Natural killer cell (primary cell): ENCODE data around the gene ICOS. TPM values are rescaled to one million over a fixed set of nuclear protein-coding genes. Genes with fewer than 3 reads are reported as not detected.

Source experiments
- ATAC-seq, 3 donors: fragments of 150-1000 bp in 2 of 3; fragments of 200-7000 bp in 1 of 3; cut with Tn5 transposase; 1 replicate in 1 of 3; 2 replicates in 2 of 3; pipeline ENCODE4 v1.10.0; 2021; ENCODE audit warnings: mild to moderate bottlenecking in 2 of 3, moderate library complexity in 2 of 3
- DNase-seq, 2 donors: peaks; one replicate each; pipeline versions ENCODE4 v3.0.0 to v3.0.0-alpha.2; 2013 to 2021; ENCODE audit warnings: mixed read lengths in 1 of 2
- H3K27ac ChIP-seq: one replicate; pipeline ENCODE4 v1.5.1; 2013; ENCODE audit warnings: mild to moderate bottlenecking, low read length
- H3K27me3 ChIP-seq: one replicate; pipeline ENCODE4 v1.6.1; 2013; ENCODE audit warnings: low read length; ENCODE audit not compliant: control insufficient read depth, insufficient read depth
- H3K36me3 ChIP-seq: one replicate; pipeline ENCODE4 v1.6.1; 2013; ENCODE audit warnings: low read length; ENCODE audit not compliant: control insufficient read depth, insufficient read depth
- H3K4me1 ChIP-seq: one replicate; pipeline ENCODE4 v1.6.1; 2013; ENCODE audit warnings: low read length; ENCODE audit not compliant: control insufficient read depth, insufficient read depth
- H3K4me3 ChIP-seq: one replicate; pipeline ENCODE4 v1.5.1; 2013; ENCODE audit warnings: low read length
- H3K9me3 ChIP-seq: one replicate; pipeline ENCODE4 v1.6.1; 2013; ENCODE audit warnings: low read length; ENCODE audit not compliant: control insufficient read depth, insufficient read depth
- H3K27ac Mint-ChIP-seq, 2 donors: one replicate each; pipeline ENCODE4 v1.8.0; 2022; ENCODE audit warnings: mild to moderate bottlenecking in 2 of 2, mixed read lengths in 2 of 2, moderate library complexity in 1 of 2
- H3K27me3 Mint-ChIP-seq, 2 donors: one replicate each; pipeline ENCODE4 v1.8.0; 2022; ENCODE audit warnings: low read depth in 2 of 2, mixed read lengths in 2 of 2
- H3K36me3 Mint-ChIP-seq: one replicate; pipeline ENCODE4 v1.8.0; 2022; ENCODE audit warnings: mixed read lengths
- H3K4me1 Mint-ChIP-seq, 2 donors: one replicate each; pipeline ENCODE4 v1.8.0; 2022; ENCODE audit warnings: mixed read lengths in 2 of 2
- H3K4me3 Mint-ChIP-seq: one replicate; pipeline ENCODE4 v1.8.0; 2022; ENCODE audit warnings: mild to moderate bottlenecking, moderate library complexity, mixed read lengths
- H3K9me3 Mint-ChIP-seq, 2 donors: one replicate each; pipeline ENCODE4 v1.8.0; 2022; ENCODE audit warnings: mixed read lengths in 2 of 2
- CTCF ChIP-seq: fragments of 200-600 bp; IDR thresholded peaks from one replicate; pipeline ENCODE4 v1.8.0; 2022; ENCODE audit warnings: antibody characterized with exemption
- WGBS: methylation state at CpG from one replicate; pipeline ENCODE4 v1.1.7; 2013; ENCODE audit warnings: missing lambda C conversion rate; ENCODE audit not compliant: insufficient coverage; 5-methylcytosine and 5-hydroxymethylcytosine counted together
- intact Hi-C: fragments of 100-400 bp; cut with micrococcal nuclease; formaldehyde crosslinking; loops from one replicate; pipeline ENCODE4 v1.14.2; 2022
- total RNA-seq, 4 donors: library from RNA; stranded (reverse); fragments of 120-200 nt in 1 of 4; gene quantifications; one replicate each; pipeline versions ENCODE4 v1.2.3 to v1.2.4, GENCODE V29; 2013 to 2022

Gene ICOS
- total RNA-seq, 3 donors from 2014 or later (not counting 1 experiment from before 2014, with no cell fraction given): 0.35 to 4.2 (median 1.7) TPM

- no peaks in the 10 kb centered on the region for H3K27me3 ChIP-seq
- DNase-seq: no peak
- intact Hi-C loops: no loop called here
- no peaks in the 10 kb centered on the region for H3K9me3 Mint-ChIP-seq
- ATAC-seq: no peak
- H3K36me3 Mint-ChIP-seq: no peaks in the 10 kb centered on the region
- H3K27ac Mint-ChIP-seq: no peak overlapping the region
- no peak overlapping the region for H3K4me3 Mint-ChIP-seq
- H3K4me1 ChIP-seq: no peaks in the 10 kb centered on the region
- H3K4me3 ChIP-seq: no peak overlapping the region
- H3K36me3 ChIP-seq: no peaks in the 10 kb centered on the region
- TF ChIP-seq CTCF: no peak
- peaks cover 0 to 5% of the 10 kb centered on the region in 2 donors for H3K4me1 Mint-ChIP-seq
- H3K27me3 Mint-ChIP-seq: peaks cover 0 to 6% of the 10 kb centered on the region in 2 donors
- H3K9me3 ChIP-seq: no peaks in the 10 kb centered on the region
- 96% methylated on average over 7 of the region's 7 CpGs for WGBS
- H3K27ac ChIP-seq: no peak overlapping the region
These were observed 42.7 kb upstream of the ICOS start for GRCh38 chr2:203893840-203894239.

GRCh38 chr2:203894262-203894661 lies 42.3 kb upstream of the ICOS start:
- intact Hi-C loops: no loop called here
- Histone ChIP-seq H3K27me3 (no peaks in the 10 kb centered on the region), H3K9me3 (no peaks in the 10 kb centered on the region), H3K27ac (no peak overlapping the region), H3K4me1 (no peaks in the 10 kb centered on the region), H3K4me3 (no peak overlapping the region), H3K36me3 (no peaks in the 10 kb centered on the region)
- no peak overlapping the region for H3K27ac Mint-ChIP-seq
- WGBS: 83% methylated on average over 1 of the region's 1 CpG
- no peaks in the 10 kb centered on the region for H3K9me3 Mint-ChIP-seq
- ATAC-seq: no peak
- no peaks in the 10 kb centered on the region for H3K36me3 Mint-ChIP-seq
- no peak for TF ChIP-seq CTCF
- no peak overlapping the region for H3K4me3 Mint-ChIP-seq
- H3K4me1 Mint-ChIP-seq: peaks cover 0 to 5% of the 10 kb centered on the region in 2 donors
- H3K27me3 Mint-ChIP-seq: peaks cover 0 to 6% of the 10 kb centered on the region in 2 donors
- no peak for DNase-seq

- ATAC-seq: no peak
- peaks cover 4 to 12% of the 10 kb centered on the region in 2 donors for H3K9me3 Mint-ChIP-seq
- H3K27me3 ChIP-seq: no peaks in the 10 kb centered on the region
- H3K4me3 ChIP-seq: no peak overlapping the region
- DNase-seq: no peak
- H3K4me1 ChIP-seq: no peaks in the 10 kb centered on the region
- H3K4me3 Mint-ChIP-seq: no peak overlapping the region
- no peak overlapping the region for H3K27ac Mint-ChIP-seq
- intact Hi-C loops: no loop called here
- H3K36me3 ChIP-seq: no peaks in the 10 kb centered on the region
- 49% methylated on average over 2 of the region's 2 CpGs for WGBS
- H3K9me3 ChIP-seq: peaks cover 4% of the 10 kb centered on the region
- no peak for TF ChIP-seq CTCF
- peaks cover 21% of the 10 kb centered on the region for H3K36me3 Mint-ChIP-seq
- H3K4me1 Mint-ChIP-seq: no peaks in the 10 kb centered on the region
- no peak overlapping the region for H3K27ac ChIP-seq
- H3K27me3 Mint-ChIP-seq: no peaks in the 10 kb centered on the region
These were observed 39.0 kb upstream of the ICOS start for GRCh38 chr2:203897544-203897943.

DNA sequence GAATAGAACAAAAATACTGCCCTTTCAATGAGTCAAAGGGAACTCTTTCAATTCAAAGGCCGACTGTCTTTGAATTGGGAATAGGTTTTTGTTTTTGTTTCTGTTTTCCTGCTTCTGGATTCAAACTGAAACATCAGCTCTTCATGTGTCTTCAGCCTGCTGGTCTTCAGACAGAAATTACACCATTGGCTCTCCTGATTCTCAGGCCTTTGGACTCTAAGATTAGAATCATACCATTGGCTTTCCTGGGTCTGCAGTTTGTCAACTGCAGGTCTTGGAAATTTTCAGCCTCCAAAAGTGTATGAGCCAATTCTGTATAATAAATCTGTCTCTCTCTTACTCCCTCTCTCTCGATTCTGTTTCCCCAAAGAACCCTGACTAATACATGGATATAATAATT lies 37.9 kb upstream of the ICOS start:
- H3K27me3 Mint-ChIP-seq: no peaks in the 10 kb centered on the region
- H3K36me3 Mint-ChIP-seq: peaks cover 22% of the 10 kb centered on the region
- no peak overlapping the region for H3K4me3 Mint-ChIP-seq
- H3K4me1 ChIP-seq: no peaks in the 10 kb centered on the region
- no peak for TF ChIP-seq CTCF
- H3K9me3 Mint-ChIP-seq: peaks cover 4 to 12% of the 10 kb centered on the region in 2 donors
- no peak overlapping the region for H3K27ac ChIP-seq
- ATAC-seq: no peak
- H3K36me3 ChIP-seq: no peaks in the 10 kb centered on the region
- intact Hi-C loops: no loop called here
- no peak for DNase-seq
- peaks cover 6% of the 10 kb centered on the region for H3K9me3 ChIP-seq
- H3K27me3 ChIP-seq: no peaks in the 10 kb centered on the region
- 100% methylated on average over 1 of the region's 2 CpGs for WGBS
- no peak overlapping the region for H3K27ac Mint-ChIP-seq
- no peaks in the 10 kb centered on the region for H3K4me1 Mint-ChIP-seq
- no peak overlapping the region for H3K4me3 ChIP-seq
